NCI-H146 treated with DMSO at 0.1 percent for 48 hours (cell line): Measurements from ENCODE around the gene GLRB.
"Not testable (repeated sequence)": the region's sequence is repeated elsewhere in the genome, so short reads cannot be mapped to it uniquely, and the experiment has no call there.

Source experiments
- DNase-seq: peaks from one replicate; lab custom pipeline; 2025; ENCODE audit not compliant: unreplicated experiment; lab: John Stamatoyannopoulos, UW

The GLRB gene

DNA sequence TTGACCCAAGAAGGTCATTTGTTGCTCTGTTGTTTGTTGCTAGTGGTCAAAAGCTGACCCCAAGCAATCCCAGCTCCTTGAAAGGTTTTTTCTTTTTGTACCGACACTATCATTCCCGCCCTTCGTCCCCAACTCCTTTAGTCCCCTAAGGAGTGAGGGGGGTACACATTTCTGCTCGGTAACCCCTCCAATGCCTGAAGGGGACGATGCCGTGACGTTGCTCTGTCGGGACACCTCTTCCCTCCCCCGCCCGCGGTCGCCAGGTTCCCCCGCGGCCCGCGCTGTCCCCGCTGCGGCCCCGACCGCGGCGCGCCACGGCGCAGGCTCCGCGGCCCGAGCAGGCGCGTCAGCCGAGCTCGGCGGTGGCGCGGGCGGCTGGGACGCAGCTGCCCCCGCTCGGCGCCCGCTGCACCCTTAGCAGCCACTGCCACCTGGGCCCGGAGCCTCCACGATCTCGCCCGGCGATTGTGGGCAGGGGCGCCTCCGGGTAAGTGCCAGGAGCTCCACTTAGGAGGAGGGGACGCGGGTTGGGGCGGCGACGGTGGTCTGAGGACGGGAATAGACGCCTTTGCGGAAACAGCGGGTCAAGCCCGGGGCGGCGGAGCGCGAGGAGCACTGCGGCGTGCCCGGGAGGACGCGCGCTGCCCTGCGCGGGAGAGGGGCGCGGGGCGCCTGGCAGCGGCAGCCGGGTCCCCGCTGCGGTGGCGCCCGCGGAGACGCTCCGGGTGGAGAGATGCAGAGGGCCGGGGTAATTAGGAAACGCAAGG, at the start of gene GLRB:
Gene GLRB, plus strand, starts transcription at position 340 of the 767 bp plus-strand sequence. CDS start 1,875 bp downstream, outside the sequence.
- DNase-seq: peak; percentile 20

- DNase-seq: no peak
Measured at GRCh38 chr4:157035471-157035870, 40.5 kb upstream of the GLRB start.

DNA sequence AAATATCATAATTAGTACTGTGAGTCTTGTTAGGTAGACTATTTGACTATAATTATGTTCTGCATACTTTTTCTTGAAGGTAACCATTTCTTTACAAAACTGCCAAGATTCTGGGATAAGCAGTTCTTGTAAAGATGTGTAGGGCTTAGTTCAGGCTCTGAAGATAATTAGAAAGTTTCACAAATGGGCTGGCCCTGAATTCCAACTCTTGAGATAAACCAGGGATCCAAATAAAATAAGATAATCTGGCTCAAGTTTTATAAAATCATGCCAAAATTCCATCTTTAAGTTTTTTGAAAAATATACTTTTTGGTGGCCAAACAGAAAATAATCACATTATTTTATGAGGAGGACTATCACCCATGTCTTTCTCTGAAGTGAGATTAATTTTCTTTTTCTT, 35.5 kb upstream of the GLRB start:
- DNase-seq: no peak

DNA sequence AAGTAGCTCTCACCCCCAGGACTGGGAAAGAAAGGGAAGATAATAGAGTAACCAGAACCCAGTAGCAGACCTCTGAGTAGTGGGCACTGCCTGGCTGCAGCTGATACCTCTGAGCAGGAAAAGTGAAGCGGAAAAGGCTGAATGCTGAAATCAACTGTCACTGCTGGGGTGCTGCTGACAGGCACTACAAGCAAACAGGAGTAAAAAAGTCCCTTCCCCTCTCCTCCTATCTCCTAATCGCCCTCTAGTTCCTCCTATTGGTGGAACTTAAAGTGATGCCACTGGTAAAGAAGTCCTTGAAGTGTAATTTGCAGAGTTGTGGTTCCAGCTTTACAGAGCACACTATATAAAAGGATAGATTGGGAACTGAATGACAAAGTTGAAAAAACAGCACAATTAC, 32.8 kb upstream of the GLRB start:
- no peak for DNase-seq

GRCh38 chr4:157045507-157046127, 30.3 kb upstream of the GLRB start:
- peak; percentile 20 for DNase-seq

DNA sequence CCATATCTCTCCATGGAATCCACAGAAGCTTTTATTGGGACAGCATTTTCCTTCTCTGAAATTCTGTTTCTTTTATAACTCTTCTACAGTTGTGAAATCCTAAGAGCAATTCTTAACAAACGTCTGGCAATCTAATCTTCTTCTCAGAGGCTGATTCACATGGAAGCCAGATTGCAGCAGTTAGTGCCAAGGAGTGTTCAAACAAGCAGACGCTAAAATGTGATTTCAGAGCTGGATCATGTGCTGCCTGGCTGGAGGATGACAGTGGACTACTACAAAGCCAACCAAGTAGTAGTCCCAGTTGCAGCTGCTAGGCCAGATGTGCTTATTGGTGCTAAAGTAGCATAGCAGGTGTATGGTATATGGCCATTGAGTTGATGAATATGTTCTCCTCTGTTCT, 27.7 kb upstream of the GLRB start:
- no peak for DNase-seq

DNA sequence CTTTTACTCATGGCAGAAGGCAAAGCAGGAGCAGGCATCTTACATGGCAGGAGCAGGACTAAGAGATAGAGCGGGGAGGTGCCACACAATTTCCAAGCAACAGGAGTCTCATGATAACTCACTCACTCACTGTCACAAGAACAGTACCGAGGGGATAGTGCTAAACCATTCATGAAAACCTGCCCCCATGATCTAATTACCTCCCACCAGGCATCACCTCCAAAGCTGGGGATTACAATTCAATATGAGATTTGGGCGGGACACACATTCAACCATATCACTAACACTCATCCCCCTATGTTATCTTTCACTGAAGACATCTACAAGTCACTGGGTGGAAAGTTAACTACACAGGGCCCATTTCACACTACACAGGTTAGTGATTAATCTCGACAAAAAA, 25.4 kb upstream of the GLRB start:
- no peak for DNase-seq

DNA sequence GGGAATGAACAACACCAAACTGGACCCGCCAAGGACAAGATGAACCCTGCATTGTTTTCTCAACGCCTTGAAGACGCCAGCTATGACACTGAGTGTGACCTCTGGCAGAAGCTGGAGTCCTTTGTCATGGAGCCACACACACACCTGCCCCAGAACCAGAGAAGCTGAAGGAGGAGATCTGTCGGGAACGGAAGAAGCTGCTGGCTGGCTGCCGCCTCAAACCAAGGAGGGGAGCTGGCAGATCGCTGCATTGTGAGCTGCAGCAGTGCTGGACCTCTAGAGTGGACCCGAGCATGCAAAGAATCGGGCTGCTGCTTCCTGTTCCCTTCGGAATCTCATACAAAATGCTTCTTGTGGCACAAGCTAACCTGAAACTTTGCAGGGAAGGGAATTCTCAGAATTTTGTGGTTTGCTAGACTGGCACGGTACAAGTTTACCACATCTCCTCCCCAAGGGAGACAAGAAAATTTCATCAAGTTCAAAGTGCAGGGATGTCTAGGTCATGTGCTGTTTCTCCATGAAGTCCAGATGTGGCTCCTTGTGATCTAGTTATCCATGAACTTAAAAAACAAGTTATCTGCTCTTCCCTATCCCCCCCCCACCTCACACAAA, 23.4 kb upstream of the GLRB start:
- DNase-seq: no peak

DNA sequence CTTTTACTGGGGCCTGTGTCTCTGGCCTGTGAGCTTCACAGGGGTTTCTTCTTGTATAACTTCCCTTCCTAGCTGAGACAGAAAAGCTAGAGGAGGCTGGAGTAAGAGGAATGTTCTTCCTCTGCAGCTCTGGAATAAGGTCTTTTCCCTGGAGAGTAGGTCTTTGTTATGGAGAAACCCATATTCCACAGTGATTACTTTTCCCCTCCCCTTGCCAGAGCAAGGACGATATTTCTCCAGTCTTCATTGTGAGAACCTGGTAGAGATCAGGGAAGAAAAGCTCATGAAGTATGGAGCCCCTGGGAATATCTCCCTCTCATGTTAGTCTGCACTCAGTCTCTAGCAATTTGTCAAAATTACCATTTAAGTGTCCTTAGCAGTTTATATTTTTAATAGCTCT, 18.7 kb upstream of the GLRB start:
- no peak for DNase-seq

GRCh38 chr4:157058899-157059298, 17.1 kb upstream of the GLRB start:
- not testable (repeated sequence) for DNase-seq

DNA sequence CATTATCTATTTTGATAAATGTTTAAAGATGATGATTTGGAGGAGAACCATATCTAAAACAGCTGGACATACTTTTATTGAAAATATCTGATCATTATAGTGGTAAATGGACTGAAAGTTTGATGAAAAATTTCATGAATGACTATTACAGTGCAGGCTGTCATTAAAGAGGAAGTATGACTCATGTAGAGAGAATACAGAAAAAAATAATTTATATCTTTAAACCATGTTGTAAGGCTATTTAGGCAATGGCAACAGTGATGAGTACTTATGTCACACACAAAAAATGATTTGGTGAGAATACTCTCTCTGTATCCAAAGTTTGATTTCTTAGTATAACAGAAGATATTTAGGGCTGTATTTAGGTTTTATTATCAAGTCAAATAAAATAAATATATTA, 3.9 kb upstream of the GLRB start:
- no peak for DNase-seq

- no peak for DNase-seq
Measured at GRCh38 chr4:157075401-157075800, 549 bp upstream of the GLRB start.

- peak; percentile 5 for DNase-seq
Measured at GRCh38 chr4:157076578-157076947, 613 bp downstream of the GLRB start.

DNA sequence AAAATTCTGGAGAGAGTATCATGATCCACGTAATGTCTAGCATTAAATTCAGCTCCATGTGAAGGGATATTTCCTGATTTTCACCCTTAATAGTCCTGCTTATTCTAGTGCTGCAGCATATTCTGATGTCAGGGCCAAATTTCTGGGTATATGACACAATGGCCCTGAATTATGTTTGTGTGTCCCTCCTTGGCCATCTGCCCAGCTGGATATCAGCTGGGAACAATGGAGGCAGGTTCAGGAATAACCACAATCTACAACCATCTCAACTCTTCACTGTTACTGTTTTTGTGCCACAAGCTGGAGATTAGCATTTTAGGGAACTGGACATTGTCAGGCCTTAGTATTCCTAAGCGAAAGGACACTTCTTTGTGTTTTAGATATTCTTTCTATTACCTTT, 3.5 kb downstream of the GLRB start:
- DNase-seq: no peak

GRCh38 chr4:157080605-157081004, 4.7 kb downstream of the GLRB start:
- no peak for DNase-seq

- DNase-seq: no peak
Measured at GRCh38 chr4:157095716-157096115, 19.8 kb downstream of the GLRB start.

GRCh38 chr4:157096439-157096838, 20.5 kb downstream of the GLRB start:
- no peak for DNase-seq

DNA sequence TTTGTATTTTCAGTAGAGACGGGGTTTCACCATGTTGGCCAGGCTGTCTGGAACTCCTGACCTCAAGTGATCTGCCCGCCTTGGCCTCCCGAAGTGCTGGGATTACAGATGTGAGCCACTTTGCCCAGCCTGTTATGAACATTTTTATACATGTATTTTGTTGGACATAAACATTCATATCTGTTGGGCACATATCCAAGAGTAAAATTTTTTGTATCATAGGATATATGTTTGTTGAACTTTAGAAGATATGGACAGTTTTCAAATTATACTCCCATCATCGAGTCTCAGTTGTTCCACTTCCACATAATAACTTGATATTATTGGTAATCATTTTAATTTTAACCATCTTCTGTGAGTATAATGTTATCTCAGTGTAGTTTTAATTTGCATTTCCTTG, 23.6 kb downstream of the GLRB start:
- no peak for DNase-seq

DNA sequence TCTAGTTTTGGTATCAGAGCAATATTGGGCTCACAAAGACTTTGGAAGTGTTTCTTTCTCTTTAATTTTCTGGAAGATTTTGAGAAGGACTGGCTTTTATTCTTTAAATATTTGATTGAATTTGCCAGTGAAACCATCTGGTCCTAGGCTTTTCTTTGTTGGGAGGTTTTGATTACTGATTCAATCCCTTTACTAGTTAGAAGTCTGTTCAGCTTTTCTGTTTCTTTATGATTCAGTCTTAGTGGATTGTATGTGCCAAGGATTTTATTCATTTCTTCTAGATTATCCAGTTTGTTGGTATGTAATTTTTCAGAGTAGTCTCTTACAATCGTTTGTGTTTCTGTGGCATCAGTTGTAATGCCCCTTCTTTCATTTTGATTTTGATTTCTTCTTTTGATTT, 28.6 kb downstream of the GLRB start:
- DNase-seq: no peak

- DNase-seq: no peak
Measured at GRCh38 chr4:157114671-157115070, 38.7 kb downstream of the GLRB start.

- DNase-seq: no peak
Measured at GRCh38 chr4:157115613-157116335, 39.8 kb downstream of the GLRB start.

DNA sequence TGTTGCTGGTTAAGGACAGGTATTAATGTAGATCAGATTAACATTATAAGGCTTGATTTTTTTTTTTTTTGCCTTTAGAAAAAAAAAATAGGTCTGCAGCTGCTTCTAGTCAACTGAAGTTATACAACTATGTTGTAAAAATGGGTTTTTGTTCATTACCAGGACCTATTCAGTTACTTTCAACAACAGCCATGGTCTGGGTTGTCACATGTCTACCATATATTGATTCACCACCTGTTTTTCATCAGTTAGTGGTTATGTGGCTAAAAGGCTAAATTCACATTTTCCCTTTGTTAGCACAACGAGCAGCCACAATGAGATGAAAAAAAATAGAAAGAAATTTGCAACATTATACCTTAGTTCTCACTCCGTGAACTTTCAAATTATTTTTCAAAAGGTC, 45.5 kb downstream of the GLRB start:
- no peak for DNase-seq
